ENCODE data around the gene PAPPA.

GRCh38 chr9:116437411-116438370 is 284.1 kb downstream of the PAPPA start:
- no peak for TF ChIP-seq ZNF274 (IDR thresholded peaks at IDR 0.05; ENCODE audit: low read depth, low read length)
- TF ChIP-seq EZH2phosphoT487 (IDR thresholded peaks at IDR 0.05; ENCODE audit: borderline replicate concordance): no peak
- no peak for TF ChIP-seq SRF (IDR thresholded peaks at IDR 0.05; ENCODE audit: low read depth)
- no peak for TF ChIP-seq JUND (IDR thresholded peaks at IDR 0.05)
- no peak for TF ChIP-seq POLR2A (IDR thresholded peaks at IDR 0.05; ENCODE audit: borderline replicate concordance, extremely low read depth, insufficient read depth, insufficient read length)
- no peak for TF ChIP-seq EGR1 (IDR thresholded peaks at IDR 0.05; ENCODE audit: low read depth)
- TF ChIP-seq CTCF (IDR thresholded peaks at IDR 0.05 in 2 of 3, conservative IDR thresholded peaks at IDR 0.05 in 1 of 3; ENCODE audit: borderline replicate concordance in 1 of 3, insufficient read depth in 1 of 3, low read depth in 2 of 3, low read length in 2 of 3): no peak
- no peak for TF ChIP-seq CEBPB (IDR thresholded peaks at IDR 0.05; ENCODE audit: low read depth)
- no peak for TF ChIP-seq MAX (IDR thresholded peaks at IDR 0.05)
